PC-3 (cell line): ENCODE results near the gene NR2C1.
"Not testable (repeated sequence)": the region's sequence is repeated elsewhere in the genome, so short reads cannot be mapped to it uniquely, and the experiment has no call there.

Experiments used
- EZH2 ChIP-seq: fragments of 300-600 bp; sonication (generic); IDR thresholded peaks from one replicate; pipeline ENCODE4 v1.6.1; 2017; ENCODE audit warnings: antibody characterized with exemption, mild to moderate bottlenecking, low read length; ENCODE audit not compliant: unreplicated experiment
- EZH2phosphoT487 ChIP-seq: fragments of 300-600 bp; sonication (generic); IDR thresholded peaks from 2 replicates; pipeline ENCODE4 v1.6.1; 2018; ENCODE audit warnings: mild to moderate bottlenecking, antibody characterized with exemption, low read length, borderline replicate concordance
- TF ChIP-seq, protein P1 (sequence below): fragments of 300-600 bp; sonication (generic); conservative IDR thresholded peaks from 2 replicates; pipeline ENCODE4 v1.5.1; 2017; ENCODE audit warnings: antibody characterized with exemption, low read depth, mild to moderate bottlenecking, low read length

DNA sequence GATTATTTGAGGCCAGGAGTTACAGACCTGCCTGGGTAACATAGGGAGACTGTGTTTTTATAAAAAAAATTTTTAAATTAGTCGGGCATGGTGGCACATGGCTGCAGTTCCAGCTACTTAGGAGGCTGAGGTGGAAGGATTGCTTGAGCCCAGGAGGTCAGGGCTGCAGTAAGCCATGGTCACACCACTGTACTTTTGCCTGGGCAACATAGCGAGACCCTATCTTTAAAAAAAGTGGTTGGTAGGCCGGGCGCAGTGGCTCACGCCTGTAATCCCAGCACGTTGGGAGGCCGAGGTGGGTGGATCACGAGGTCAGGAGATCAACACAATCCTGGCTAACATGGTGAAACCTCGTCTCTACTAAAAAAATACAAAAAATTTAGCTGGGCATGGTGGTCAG, 88.3 kb downstream of the NR2C1 start:
- TF ChIP-seq, protein P1, sequence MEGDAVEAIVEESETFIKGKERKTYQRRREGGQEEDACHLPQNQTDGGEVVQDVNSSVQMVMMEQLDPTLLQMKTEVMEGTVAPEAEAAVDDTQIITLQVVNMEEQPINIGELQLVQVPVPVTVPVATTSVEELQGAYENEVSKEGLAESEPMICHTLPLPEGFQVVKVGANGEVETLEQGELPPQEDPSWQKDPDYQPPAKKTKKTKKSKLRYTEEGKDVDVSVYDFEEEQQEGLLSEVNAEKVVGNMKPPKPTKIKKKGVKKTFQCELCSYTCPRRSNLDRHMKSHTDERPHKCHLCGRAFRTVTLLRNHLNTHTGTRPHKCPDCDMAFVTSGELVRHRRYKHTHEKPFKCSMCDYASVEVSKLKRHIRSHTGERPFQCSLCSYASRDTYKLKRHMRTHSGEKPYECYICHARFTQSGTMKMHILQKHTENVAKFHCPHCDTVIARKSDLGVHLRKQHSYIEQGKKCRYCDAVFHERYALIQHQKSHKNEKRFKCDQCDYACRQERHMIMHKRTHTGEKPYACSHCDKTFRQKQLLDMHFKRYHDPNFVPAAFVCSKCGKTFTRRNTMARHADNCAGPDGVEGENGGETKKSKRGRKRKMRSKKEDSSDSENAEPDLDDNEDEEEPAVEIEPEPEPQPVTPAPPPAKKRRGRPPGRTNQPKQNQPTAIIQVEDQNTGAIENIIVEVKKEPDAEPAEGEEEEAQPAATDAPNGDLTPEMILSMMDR: not testable (repeated sequence)
- not testable (repeated sequence) for TF ChIP-seq EZH2, EZH2phosphoT487
